A549 (cell line): ENCODE data around the gene HES1.
"Not testable (repeated sequence)": the region's sequence is repeated elsewhere in the genome, so short reads cannot be mapped to it uniquely, and the experiment has no call there.

ENCODE experiments used
- CTCF ChIP-seq: fragments of >200 bp; sonication (Bioruptor Twin); formaldehyde crosslinking; IDR thresholded peaks from 3 replicates; pipeline ENCODE4 v1.5.1; 2016
- POLR2A ChIP-seq: IDR thresholded peaks from 2 replicates; pipeline ENCODE4 v1.6.1; 2012; ENCODE audit warnings: mild to moderate bottlenecking, low read length

- TF ChIP-seq CTCF, POLR2A: not testable (repeated sequence)
Observed at GRCh38 chr3:194128919-194129295, 7.0 kb upstream of the HES1 start.
